AG10803 (cell line): ENCODE results near the gene ERBB2.
A peak's percentile ranks its signal among the peaks of the same experiment; 100 is the strongest.
"Not testable (repeated sequence)": the region's sequence is repeated elsewhere in the genome, so short reads cannot be mapped to it uniquely, and the experiment has no call there.

Source experiments
- DNase-seq: peaks from one replicate; pipeline ENCODE4 v3.0.0; 2010; ENCODE audit warnings: low read depth
- H3K4me3 ChIP-seq: 2 replicates; pipeline ENCODE4 v1.5.1; 2011; ENCODE audit warnings: mild to moderate bottlenecking, low read length, control low read depth
- CTCF ChIP-seq: conservative IDR thresholded peaks from 2 replicates; pipeline ENCODE4 v1.5.1; 2011; ENCODE audit warnings: mild to moderate bottlenecking, low read length, control low read depth, inconsistent platforms

ERBB2 gene

GRCh38 chr17:39688945-39689344 lies 10.9 kb upstream of the ERBB2 start:
- H3K4me3 ChIP-seq: peak overlapping the region; percentile 85
- TF ChIP-seq CTCF: no peak
- no peak for DNase-seq

GRCh38 chr17:39694593-39694992 lies 5.3 kb upstream of the ERBB2 start:
- no peak for DNase-seq
- no peak overlapping the region for H3K4me3 ChIP-seq
- no peak for TF ChIP-seq CTCF

GRCh38 chr17:39695089-39695474 lies 4.8 kb upstream of the ERBB2 start:
- no peak for DNase-seq
- TF ChIP-seq CTCF: no peak

GRCh38 chr17:39696731-39697130 lies 3.1 kb upstream of the ERBB2 start:
- no peak overlapping the region for H3K4me3 ChIP-seq
- no peak for TF ChIP-seq CTCF
- DNase-seq: no peak

More at GRCh38 chr17:39695089-39695474, 4.8 kb upstream of the ERBB2 start:
- H3K4me3 ChIP-seq: no peak overlapping the region

GRCh38 chr17:39697961-39698360 lies 1.9 kb upstream of the ERBB2 start:
- no peak for DNase-seq
- TF ChIP-seq CTCF: no peak
- no peak overlapping the region for H3K4me3 ChIP-seq

GRCh38 chr17:39699157-39699817 lies 577 bp upstream of the ERBB2 start:
- peak overlapping the region; percentile 72 for H3K4me3 ChIP-seq
- DNase-seq: not testable (repeated sequence)

GRCh38 chr17:39700148-39700987 lies 504 bp downstream of the ERBB2 start:
- DNase-seq: peak; percentile 22
- peak overlapping the region; percentile 72 for H3K4me3 ChIP-seq
- no peak for TF ChIP-seq CTCF
